KG1 (cell line): ENCODE results near the gene SPNS3.

Experiments used
- DNase-seq: peaks from one replicate; lab custom pipeline; 2025; lab: John Stamatoyannopoulos, UW

The SPNS3 gene

DNA sequence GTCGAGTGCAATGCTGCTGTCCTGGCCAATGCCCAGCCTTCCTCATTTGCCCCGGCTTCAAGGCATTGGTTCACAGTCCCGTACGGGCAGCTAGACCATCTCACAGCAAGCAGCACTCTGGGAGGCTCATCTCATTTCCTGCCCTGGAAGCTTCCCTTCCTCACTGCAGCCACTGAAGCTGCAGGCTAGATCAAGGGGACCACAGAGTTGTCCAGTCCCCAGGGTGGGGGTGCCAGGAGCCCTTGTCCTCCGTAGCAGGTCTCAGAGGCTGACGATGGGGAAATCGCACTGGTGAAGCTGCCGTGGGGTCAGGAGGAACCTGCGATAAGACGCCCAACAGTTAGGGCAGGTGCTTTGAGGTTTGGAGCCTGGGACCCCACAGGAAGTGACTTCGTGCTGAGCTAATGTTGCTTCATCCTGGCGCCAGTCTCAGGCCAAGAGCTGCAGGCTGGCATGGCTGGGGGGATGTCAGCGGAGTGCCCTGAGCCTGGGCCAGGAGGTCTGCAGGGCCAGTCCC, at the start of gene SPNS3:
TSS of gene SPNS3 (plus strand) at position 426 of the 517 bp plus-strand sequence. CDS start at position 454, 28 bp downstream.
- DNase-seq: peak; percentile 27

GRCh38 chr17:4386406-4386805, 47.3 kb upstream of the SPNS3 start:
- DNase-seq: no peak

GRCh38 chr17:4387137-4387536, 46.6 kb upstream of the SPNS3 start:
- no peak for DNase-seq

DNA sequence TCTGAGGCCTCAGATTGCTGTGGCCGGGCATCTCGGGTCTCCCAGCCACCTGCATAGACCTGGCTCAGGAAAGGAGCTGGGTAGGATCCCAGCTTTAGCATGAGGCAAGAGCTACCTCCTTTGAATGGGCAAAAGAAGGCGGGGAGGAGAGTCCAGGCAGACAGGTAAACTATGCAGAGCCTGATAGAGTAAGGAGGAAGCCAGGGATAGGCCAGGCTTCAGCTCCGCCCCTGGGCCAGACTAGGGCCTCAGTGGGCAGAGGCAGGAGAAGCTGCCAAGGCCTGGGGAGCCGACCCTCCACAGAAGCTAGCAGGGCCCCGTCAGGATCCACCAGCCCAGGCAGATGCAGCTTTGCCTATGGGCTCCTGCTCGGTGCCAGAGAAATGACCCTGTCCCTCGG, 44.7 kb upstream of the SPNS3 start:
- DNase-seq: no peak

DNA sequence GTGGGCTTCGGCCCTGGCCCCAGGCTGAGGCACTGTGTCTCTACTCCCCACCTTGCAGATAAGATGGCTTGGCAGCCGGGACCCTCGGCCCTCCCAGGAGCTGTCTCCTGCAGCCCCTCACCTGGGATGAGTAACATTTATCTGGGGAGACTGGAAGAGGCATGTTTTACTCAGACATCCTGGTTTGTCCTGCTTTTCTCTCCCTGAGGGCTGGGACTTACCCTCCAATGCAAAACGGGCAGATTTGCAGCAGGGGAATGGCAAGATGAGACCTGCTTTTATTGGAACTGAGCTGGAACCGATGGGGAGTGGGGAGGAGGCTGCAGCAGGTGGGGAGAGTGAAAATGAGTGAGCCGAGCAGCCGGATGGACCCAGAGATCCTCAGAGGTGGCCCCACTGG, 39.9 kb upstream of the SPNS3 start:
- no peak for DNase-seq

DNA sequence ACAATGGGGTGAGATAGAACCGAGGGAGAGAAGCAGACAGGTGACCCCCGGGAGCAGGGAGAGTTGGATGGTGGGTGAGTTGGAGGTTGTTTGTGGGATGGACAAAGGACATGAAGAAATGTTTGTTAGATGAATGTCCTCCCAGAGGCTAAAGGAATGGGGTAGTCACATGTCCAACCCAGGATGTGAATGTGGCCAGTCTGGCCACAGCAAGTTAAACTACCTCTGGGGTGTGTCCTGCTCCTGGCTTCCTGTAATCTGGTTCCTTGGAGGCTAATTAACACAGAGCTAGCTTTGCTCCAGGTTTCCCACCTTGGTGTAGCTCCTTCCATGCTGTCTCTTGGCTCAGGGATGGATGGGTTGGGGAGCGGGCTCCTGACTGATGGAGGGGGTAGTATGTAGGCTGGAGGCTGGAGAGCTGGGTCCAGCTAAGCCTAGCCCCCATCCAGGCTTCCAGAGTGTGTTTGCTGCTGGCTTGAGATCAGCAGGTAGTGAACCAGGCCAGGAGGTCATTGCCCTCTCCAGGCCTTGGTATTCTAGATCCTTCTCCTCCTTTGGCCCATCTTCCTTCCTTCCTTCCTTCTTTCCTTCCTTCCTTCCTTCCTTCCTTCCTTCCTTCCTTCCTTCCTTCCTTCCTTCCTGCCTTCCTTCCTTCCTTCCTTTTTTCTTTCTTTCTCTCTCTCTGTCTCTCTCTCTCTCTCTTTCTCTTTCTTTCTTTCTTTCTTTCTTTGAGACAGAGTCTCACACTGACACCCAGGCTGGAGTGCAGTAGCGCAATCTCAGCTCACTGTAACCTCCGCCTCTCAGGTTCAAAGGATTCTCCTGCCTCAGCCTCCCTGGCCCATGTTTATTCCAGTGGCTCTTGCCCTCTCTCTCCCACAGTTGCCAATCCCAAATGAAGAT, 39.3 kb upstream of the SPNS3 start:
- no peak for DNase-seq

GRCh38 chr17:4395111-4395478, 38.6 kb upstream of the SPNS3 start:
- no peak for DNase-seq

GRCh38 chr17:4397840-4398239, 35.9 kb upstream of the SPNS3 start:
- DNase-seq: no peak

- DNase-seq: no peak
Observed at GRCh38 chr17:4405038-4405669, 28.6 kb upstream of the SPNS3 start.

DNA sequence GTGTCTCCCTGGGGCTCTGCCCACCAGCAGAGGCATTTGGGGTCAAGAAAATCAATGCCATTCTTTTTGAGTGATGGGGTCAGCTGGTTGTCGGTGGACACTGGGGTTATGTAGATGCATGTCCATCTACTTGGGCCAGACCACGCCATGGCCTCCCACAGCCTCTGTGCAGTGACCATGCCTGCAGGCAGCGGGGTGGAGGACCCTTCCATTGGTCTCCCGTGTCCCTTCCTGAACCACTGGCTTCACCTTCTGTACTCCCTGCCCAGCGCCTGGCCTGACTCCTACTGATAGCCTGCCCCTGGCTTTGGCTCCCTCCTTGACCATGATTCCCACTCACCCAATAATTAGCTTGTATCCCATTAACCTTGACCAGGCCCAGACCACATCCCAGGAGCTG, 28.0 kb upstream of the SPNS3 start:
- DNase-seq: no peak

DNA sequence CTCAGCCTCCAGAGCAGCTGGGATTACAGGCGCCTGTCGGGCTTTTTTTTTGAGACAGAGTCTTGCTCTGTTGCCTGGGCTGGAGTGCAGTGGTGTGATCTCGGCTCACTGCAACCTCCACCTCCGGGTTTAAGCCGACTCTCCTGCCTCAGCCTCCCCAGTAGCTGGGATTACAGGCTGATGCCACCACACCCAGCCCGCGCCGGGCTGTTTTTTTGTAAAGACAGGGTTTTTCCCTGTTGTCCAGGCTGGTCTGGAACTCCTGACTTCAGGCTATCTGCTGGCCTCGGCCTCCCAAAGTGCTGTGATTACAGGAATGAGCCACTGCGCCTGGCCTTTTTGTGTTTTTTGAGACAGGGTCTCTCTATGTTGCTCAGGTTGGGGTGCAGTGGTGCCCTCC, 27.4 kb upstream of the SPNS3 start:
- DNase-seq: no peak

DNA sequence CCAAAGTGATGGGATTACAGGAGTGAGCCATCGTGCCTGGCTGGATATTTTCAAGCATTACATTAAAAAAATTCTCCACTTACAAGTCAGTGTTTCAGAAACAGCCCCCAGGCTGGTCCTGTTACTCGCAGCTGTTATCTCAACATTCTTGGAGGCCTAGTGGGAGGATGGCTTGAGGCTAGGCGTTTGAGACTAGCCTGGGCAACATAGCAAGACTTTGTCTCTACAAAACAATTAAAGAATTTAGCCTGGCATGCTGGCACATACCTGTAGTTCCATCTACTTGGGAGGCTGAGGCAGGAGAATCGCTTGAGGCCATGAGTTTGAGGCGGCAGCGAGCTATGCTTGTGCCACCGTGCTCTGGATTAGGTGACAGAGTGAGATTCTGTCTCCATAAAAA, 26.5 kb upstream of the SPNS3 start:
- DNase-seq: no peak

- DNase-seq: no peak
Observed at GRCh38 chr17:4407851-4408250, 25.9 kb upstream of the SPNS3 start.

DNA sequence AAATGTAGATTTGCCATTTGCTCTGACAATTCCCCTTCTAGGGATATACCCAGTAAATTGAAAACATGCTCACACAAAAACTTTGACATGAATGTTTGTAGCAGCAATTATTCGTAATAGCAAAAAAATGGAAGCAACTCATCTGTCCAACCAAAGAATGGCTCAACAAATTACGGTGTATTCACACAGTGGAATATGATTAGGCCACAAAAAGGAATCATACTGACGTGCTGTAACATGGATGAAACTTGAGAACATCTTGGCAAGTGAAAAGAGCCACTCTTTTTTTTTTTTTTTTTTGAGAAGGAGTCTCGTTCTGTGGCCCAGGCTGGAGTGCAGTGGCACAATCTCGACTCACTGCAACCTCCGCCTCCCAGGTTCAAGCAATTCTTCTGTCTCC, 24.1 kb upstream of the SPNS3 start:
- no peak for DNase-seq

DNA sequence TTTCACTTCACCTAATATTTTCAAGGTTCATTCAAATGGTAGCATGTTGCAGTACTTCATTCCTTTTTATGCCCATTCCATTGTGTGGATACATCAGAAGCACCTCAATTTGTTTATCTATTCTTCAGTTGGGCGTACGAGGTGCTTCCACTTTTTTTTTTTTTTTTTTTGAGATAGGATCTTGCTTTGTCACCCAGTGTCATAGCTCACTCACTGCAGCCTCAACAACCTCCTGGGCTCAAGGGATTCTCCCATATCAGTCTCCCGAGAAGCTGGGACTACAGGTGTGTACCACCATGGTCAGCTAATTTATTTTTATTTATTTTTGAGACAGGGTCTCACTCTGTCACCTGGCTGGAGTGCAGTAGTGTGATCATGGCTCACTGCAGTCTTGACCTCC, 22.5 kb upstream of the SPNS3 start:
- no peak for DNase-seq

GRCh38 chr17:4412933-4413831, 20.6 kb upstream of the SPNS3 start:
- DNase-seq: peak; percentile 63

- no peak for DNase-seq
Observed at GRCh38 chr17:4417129-4417667, 16.5 kb upstream of the SPNS3 start.

- peak; percentile 8 for DNase-seq
Observed at GRCh38 chr17:4420692-4421131, 13.0 kb upstream of the SPNS3 start.

DNA sequence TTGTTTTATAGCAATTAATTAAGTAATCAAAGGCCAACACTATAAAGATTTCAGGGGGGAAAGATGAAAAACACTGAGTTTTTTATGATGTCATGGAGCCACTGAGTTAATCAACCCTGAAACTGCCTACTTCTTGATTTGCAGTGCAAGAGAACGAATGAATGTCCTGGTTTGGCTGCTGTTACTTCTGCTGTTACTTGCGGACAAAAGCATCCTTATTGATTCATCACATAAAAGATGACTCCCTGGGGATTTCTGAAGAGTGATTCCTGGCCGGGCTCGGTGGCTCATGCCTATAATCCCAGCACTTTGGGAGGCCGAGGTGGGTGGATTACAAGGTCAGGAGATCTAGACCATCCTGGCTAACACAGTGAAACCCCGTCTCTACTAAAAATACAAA, 10.9 kb upstream of the SPNS3 start:
- DNase-seq: no peak

DNA sequence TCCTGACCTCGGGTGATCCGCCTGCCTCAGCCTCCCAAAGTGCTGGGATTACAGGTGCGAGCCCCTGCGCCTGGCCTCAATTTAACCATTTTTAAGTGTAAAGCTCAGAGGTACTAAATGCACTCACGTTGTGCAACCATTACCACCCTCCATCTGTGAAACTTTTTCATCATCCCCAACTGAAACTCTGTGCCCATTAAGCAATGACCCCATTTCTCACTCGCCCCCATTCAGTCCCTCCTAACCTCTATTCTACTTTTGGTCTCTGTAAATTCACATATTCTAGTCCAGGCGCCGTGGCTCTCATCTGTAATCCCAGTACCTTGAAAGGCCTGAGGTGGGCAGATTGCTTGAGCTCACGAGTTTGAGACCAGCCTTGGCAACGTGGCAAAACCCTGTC, 8.3 kb upstream of the SPNS3 start:
- no peak for DNase-seq

DNA sequence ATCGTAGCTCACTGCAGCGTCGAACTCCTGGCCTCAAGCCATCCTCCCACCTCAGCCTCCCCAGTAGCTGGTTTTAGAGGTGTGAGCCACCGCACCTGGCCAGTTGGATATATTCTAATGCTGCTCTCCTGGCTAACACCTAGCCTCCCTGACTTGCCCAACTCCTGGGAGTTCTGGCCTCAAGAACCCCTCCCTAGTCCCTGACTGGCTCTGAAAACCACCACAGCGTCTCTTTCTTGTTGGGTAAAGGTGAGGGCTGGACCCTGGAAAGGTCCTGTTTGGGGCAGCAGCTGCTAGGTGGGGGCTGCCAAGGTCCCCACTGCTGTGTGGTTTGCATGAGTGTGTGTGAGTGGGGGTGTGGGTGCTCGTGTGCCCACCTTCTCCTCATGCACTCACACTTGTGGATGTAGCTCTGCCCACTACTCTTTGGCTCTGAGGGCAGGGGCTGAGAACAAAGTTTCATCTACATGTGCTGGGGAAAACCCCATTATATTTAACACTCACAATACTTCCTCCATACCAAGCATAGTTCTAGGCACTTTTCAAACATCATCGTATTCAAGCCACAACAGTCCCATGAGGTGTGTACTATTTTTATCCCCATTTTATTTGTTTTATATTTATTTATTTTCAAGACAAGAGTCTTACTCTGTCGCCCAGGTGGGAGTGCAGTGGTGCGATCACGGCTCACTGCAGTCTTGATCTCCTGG, 7.1 kb upstream of the SPNS3 start:
- no peak for DNase-seq
